Endothelial cell of hepatic sinusoid (primary cell): ENCODE measurements around the gene DNAI1.

ENCODE experiments used
- in situ Hi-C: cut with HindIII; loops from 2 replicates; pipeline ENCODE4 v1.10.0; 2017; ENCODE audit warnings: low sequenced_read_pairs

Gene DNAI1

DNA sequence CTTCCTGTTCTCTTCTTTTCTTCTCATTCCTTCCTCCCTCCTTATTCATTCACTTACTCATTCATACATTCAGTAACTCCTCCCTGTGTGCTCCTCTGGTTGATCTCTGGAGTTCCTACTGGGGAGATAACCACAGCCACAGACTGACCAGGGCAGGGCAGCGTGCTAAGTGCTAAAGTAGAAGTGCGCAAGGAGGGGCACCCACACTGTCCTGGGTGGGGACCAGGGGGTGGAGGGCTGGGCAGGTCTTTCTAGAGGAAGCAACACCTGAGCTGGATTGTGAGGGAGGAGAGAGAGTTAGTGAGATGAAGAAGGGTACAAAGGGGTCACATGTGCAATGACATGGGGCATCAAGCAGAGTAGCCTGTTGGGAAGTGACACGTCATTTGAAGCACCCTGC is 50.3 kb downstream of the DNAI1 start:
- in situ Hi-C loops = no loop called here

- in situ Hi-C loops = loop anchor here (5.0 kb wide), 2 partner anchors 48 to 72 kb away; no protein-coding TSS in a partner anchor
Observed at GRCh38 chr9:34510497-34511468, 52.2 kb downstream of the DNAI1 start.

GRCh38 chr9:34512131-34513078 is 53.8 kb downstream of the DNAI1 start:
- in situ Hi-C loops = loop anchor here (5.0 kb wide), 2 partner anchors 50 to 70 kb away; no protein-coding TSS in a partner anchor

DNA sequence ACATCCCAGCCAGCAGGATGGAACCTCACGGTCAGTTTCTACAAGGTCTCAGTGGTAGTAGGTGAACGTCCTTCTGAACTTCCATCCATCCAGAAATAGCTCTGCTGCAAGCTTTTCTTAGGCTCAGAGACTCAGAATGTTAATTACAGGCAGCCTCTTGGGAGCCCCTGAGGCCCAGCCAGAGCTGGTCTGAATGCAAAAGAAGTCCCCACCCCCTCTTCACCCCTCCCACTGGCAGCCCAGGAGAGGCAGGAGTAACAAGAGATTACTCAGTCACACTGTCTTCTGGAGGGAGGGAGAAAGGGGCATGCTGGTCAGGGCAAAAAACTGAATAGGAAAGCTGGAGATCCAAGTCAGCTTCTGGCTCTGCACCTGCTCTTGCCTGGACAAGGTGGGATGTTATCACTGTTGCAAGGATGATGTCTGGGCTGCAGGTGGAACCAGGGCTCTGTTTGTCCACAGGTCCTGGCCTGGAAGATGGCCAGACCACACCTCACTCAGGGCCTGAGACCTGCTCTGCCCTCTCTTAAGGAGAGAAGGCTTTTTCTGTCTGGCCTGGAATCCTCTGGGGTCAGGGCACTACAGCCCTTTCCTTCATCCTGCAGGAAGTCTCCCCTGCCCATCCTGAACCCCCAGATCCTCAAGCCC is 55.1 kb downstream of the DNAI1 start:
- in situ Hi-C loops = loop anchor here (5.0 kb wide), 2 partner anchors 51 to 69 kb away; no protein-coding TSS in a partner anchor

DNA sequence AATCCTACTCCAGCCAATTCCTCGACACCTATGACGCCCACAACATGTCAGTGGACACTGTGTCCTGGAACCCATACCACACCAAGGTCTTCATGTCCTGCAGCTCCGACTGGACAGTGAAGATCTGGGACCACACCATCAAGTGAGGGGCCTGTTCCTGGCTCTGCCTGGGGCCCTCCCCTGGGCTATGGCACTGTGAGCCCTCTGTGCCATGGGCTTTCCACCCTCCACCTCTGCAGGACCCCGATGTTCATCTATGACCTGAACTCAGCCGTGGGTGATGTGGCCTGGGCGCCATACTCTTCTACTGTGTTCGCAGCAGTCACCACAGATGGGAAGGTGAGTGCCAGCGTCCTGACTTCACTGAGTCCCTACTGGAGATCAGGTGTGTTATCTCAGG is 55.8 kb downstream of the DNAI1 start:
- in situ Hi-C loops = loop anchor here (5.0 kb wide), 2 partner anchors 52 to 68 kb away; no protein-coding TSS in a partner anchor

GRCh38 chr9:34514816-34515215 is 56.2 kb downstream of the DNAI1 start:
- in situ Hi-C loops = loop anchor here (5.0 kb wide), 2 partner anchors 53 to 67 kb away; no protein-coding TSS in a partner anchor

DNA sequence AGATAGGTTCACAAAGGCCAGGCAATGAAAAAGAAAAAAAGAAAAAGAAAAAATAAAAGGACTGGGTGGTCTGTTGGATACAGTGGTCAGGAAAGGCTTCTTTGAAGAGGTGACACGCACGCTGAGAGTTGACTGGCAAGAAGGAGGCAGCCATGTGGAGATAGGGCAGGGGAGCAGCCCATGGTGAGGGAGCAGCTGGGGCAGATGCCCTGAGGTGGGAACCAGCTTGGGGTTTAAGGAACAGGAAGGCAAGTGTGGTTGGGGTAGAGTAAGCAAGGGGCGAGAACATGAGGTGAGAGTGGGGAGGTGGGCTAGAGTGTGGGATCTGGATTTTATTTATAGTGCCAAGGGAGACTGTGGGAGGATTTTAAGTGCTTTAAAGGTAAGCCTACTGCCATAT is 57.4 kb downstream of the DNAI1 start:
- in situ Hi-C loops = no loop called here

GRCh38 chr9:34517185-34517584 is 58.6 kb downstream of the DNAI1 start:
- in situ Hi-C loops = no loop called here

DNA sequence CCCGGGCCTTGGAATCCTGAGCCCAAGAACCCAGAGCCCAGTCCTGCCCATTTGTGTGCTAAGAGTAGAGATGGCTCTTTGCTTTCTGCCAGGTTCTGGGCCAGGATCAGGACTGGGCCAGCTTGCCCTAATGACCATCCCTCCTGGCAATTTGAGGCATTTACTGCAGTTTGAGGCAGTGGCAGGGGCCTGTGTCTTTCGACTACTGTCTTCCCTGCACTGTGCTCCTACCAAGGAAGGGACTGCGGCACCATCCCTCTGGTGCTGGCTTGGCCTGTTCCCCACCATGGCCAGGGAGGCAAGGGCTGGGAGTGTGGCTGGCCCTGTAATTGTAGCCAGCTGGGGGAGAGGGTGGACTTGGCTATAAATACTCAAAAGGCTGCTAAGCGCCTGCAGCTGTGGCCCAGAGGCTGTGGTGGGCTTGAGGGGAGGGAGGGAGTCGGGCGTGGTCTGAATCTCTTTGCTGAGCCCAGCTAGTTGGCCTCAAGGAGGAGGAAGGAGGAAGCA is 59.6 kb downstream of the DNAI1 start:
- in situ Hi-C loops = no loop called here

DNA sequence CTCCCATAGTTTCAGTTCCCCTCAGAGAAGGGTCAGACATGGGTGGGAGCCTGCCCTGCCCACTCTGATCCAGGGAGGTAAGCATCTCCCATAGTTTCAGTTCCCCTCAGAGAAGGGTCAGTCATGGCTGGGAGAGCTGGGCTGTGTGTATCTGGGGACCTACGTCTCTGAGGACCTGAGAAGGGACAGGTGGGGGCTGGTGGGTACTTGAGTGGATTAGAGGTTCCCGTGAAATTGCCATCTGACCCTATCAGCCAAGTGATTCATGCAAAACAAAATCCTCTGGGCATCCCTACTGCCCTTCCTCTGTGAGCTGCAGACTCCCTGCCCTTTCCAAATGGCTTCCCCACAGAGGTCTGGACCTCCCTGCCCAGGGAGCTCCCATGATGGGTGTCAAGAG is 60.3 kb downstream of the DNAI1 start:
- in situ Hi-C loops = no loop called here

DNA sequence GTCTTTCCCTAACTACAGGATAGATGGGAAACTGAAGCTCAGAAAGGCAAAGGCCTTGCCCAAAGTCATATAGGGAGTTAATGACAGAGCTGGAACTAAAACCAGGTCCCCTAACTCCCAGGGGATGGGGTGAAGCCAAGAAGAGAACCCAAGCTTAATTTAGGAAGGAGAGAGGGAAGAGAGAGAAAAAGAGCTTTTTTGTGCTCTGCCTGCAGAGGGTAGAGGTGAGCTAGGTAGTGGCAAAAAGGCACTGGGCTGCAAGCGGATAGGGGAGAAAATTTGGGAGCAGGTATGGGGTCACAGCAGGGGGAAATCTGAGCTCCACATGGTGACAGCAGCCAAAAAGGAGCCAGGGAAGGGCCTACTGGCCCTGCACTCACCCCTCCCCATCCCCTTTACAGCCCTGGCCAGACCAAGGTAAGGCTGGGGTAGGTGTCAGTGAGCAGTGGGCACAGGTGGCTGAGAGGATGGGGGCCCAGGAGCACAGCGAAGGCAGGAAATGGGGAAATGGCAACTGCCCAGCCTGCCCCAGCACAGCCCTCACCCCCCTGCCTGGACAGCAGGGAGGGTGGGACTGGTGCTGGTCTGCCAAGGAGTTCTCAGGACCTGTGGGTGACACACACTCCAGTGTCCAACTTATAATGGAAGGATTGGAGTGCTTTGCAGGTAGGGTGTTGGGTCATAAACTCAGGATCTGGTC is 60.9 kb downstream of the DNAI1 start:
- in situ Hi-C loops = no loop called here

- in situ Hi-C loops = no loop called here
Observed at GRCh38 chr9:34520096-34520495, 61.5 kb downstream of the DNAI1 start.

DNA sequence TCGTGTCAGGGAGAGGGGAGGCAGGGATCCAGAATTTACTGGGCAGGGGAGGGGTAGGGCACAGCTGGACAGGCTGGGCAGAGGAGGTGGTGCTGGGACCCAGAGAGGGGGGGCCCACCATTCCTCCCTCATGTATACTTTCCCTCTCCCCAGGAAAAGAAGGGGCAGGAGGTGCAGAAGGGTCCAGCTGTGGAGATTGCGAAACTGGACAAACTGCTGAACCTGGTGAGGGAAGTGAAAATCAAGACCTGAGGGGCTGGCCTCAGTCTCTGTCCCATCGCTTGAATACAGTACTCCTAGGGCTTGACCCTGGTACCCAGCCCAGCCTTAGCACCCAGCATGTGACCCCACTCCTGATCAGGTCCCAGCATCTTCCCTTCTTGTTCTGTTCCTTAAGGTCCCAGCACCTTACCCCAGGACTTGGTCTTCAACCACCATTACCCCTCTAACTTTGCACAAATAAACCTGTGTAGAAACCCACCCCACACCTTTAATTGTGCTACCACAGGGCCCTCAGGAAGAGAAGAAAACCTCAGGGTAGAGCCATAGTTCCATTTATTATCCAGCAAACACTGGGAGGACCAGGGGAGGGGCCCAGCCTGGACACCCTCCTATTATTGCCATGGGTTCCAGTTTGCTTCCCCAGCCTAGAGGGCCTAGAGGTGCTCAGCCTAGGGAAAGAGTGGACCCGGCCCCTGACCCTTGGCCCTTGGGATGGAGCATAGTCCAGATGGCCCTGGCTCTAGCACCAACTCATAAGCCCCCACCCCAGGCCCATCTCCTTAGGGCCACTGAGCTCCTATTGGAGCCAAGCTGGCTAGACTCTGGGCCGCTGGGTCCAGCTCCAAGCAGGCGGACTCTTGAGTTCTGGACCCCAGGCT is 62.1 kb downstream of the DNAI1 start:
- in situ Hi-C loops = no loop called here

GRCh38 chr9:34521406-34522045 is 62.9 kb downstream of the DNAI1 start:
- in situ Hi-C loops = no loop called here

DNA sequence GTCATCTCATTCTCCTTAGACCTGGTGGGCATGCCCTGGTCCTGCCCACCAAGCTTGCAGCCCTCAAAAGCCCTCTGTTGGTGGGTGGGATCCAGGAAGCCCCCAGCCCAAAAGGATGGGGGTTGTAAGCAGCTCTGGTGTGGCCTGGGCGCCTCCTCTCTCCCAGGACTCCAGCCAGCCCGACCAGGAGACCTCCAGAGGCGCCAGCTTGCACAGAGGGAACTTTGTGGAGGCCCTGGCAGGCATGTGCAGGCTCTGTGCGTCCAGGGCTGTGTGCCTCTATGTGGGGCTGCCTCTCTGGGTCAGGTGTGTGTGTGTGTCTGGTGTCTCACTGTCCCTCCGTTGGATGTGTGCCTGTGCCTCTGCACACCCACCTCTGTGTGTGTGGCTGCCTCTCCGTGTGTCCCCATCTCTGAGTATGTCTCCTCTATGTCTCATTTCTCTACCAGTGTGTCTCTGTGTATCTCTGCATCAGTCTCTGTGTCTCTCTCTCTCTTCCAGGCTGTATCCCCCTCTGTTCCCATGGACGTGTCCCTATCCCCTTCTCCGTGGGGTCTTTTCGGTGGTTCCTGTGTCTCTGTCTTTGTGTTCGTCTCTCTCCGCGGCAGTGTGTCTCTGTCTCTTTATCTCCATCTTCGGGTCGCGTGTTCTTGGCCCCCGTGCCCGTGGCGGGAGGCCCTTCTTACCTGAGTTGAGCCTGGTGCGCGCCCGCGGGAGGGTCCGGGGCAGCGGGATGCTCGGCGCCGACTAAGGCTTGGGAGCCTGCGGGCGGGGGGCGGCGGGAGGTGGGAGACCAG is 63.7 kb downstream of the DNAI1 start:
- in situ Hi-C loops = no loop called here

DNA sequence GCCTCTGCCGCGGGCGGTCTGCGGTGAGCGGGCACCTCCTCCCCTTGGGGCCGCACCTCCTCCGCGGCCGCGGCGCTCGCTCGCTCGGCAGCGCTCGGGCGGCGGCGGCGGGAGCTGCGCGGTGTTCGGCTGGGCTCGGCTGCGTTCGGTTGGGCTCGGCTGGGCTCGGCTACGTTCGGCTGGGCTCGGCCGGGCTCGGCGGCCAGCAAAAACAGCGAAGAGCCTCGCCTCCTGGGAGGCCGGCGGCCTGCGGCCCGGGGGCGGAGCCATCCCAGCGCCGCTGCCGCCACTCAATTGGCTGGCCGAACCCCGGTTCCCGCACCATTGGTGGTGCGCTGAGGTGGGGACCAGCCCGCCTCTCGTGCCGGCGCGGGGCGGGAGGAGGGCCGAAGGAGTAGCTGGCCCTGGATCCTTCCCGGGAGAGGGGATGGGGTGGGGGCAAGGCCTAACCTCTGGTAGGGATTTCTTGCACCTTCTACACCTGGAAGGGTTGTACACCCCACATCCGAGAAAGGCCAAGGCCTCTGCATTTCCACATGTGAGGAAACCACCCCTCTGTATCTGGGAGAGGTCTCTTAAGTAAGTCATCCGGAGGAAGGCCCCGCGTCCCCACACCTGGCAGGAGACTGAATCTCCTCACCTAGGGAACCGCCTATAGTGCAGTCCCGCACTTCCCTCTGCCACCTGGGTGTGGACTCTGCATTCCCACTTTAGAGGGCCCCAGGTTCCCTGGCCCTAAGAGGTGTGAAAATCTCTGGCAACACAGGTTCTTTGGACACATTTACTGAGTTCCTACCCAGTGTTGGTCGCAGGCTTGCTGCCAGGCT is 64.6 kb downstream of the DNAI1 start, which contains the start of gene ENHO:
TSS of gene ENHO (minus strand) at position 20 of the 827 bp plus-strand sequence. CDS start 1,295 bp downstream, outside the sequence.
- in situ Hi-C loops = no loop called here

DNA sequence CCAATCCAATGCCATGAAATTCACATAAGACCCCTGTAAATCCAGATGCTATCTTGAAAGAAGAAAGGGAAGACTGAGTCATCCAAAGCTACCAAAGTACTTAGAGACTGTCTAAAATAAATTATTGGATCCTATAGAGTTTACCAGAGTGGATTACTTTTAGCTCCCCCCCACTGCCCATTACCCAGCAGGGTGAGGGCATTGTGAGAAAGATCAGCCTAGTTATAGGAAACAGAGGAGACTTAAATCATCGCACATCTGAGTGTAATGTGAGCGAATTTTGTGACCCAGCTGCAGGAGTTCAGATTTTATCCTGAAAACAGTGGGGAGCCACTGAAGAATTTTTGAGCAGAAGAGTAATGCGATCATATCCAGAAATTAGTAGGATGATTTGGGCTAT is 65.7 kb downstream of the DNAI1 start:
- in situ Hi-C loops = no loop called here
